ENCODE data around the gene ZBTB38.

ZBTB38 gene

DNA sequence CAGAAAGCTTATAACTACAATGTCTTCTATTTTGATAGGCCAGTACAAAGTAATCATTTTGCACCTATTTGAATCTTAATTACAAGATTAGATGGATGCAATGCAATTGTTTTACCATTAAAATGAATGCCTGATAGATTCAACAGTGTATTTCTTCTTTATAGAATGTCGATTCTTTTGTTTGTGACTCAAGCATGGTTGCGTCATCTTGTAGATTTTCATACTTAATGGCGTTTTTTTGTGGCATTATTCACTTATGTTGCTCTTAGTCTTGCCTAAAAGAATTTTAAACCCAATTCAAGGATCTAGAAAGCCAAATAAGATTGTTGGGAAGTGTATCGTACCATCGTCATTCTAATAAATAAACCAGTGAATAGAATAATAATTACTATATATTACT, 21.4 kb downstream of the ZBTB38 start:
- no peak for DNase-seq (ENCODE audit: low read depth in 1 of 2, low spot score in 1 of 2)
- H3K27me3 ChIP-seq (ENCODE audit: insufficient read depth, poor library complexity, severe bottlenecking): no peaks in the 10 kb centered on the region
- H3K27ac ChIP-seq (replicated peaks): no peak overlapping the region
- TF ChIP-seq, protein P1, sequence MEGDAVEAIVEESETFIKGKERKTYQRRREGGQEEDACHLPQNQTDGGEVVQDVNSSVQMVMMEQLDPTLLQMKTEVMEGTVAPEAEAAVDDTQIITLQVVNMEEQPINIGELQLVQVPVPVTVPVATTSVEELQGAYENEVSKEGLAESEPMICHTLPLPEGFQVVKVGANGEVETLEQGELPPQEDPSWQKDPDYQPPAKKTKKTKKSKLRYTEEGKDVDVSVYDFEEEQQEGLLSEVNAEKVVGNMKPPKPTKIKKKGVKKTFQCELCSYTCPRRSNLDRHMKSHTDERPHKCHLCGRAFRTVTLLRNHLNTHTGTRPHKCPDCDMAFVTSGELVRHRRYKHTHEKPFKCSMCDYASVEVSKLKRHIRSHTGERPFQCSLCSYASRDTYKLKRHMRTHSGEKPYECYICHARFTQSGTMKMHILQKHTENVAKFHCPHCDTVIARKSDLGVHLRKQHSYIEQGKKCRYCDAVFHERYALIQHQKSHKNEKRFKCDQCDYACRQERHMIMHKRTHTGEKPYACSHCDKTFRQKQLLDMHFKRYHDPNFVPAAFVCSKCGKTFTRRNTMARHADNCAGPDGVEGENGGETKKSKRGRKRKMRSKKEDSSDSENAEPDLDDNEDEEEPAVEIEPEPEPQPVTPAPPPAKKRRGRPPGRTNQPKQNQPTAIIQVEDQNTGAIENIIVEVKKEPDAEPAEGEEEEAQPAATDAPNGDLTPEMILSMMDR (IDR thresholded peaks at IDR 0.05; ENCODE audit: insufficient read depth, low read length): no peak
- no peak overlapping the region for H3K4me3 ChIP-seq (replicated peaks; ENCODE audit: insufficient read depth, low read length)

DNA sequence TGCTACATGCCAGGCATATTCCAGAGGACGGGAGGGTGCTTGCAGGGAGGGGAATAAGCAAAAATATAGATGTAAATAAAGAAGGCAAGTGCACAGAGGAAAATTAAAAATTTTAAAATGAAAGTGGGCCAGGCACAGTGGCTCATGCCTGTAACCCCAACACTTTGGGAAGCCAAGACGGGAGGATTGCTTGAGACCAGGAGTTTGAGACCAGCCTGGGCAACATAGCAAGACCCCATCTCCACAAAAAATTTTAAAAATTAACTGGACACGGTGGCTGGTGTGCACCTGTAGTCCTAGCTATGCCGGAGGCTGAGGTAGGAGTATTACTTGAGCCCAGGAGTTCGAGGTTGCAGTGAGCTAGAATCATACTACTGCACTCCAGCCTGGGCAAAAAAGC, 22.4 kb downstream of the ZBTB38 start:
- H3K27me3 ChIP-seq (ENCODE audit: insufficient read depth, poor library complexity, severe bottlenecking): no peaks in the 10 kb centered on the region
- no peak overlapping the region for H3K4me3 ChIP-seq (replicated peaks; ENCODE audit: insufficient read depth, low read length)
- DNase-seq (ENCODE audit: low read depth in 1 of 2, low spot score in 1 of 2): no peak
- no peak overlapping the region for H3K27ac ChIP-seq (replicated peaks)
- TF ChIP-seq GABPA (IDR thresholded peaks at IDR 0.05; ENCODE audit: low read depth) (no peak), POLR2AphosphoS5 (IDR thresholded peaks at IDR 0.05; ENCODE audit: low read depth) (no peak), SPI1 (IDR thresholded peaks at IDR 0.05; ENCODE audit: borderline replicate concordance, low read depth) (no peak)
- TF ChIP-seq, protein P2, sequence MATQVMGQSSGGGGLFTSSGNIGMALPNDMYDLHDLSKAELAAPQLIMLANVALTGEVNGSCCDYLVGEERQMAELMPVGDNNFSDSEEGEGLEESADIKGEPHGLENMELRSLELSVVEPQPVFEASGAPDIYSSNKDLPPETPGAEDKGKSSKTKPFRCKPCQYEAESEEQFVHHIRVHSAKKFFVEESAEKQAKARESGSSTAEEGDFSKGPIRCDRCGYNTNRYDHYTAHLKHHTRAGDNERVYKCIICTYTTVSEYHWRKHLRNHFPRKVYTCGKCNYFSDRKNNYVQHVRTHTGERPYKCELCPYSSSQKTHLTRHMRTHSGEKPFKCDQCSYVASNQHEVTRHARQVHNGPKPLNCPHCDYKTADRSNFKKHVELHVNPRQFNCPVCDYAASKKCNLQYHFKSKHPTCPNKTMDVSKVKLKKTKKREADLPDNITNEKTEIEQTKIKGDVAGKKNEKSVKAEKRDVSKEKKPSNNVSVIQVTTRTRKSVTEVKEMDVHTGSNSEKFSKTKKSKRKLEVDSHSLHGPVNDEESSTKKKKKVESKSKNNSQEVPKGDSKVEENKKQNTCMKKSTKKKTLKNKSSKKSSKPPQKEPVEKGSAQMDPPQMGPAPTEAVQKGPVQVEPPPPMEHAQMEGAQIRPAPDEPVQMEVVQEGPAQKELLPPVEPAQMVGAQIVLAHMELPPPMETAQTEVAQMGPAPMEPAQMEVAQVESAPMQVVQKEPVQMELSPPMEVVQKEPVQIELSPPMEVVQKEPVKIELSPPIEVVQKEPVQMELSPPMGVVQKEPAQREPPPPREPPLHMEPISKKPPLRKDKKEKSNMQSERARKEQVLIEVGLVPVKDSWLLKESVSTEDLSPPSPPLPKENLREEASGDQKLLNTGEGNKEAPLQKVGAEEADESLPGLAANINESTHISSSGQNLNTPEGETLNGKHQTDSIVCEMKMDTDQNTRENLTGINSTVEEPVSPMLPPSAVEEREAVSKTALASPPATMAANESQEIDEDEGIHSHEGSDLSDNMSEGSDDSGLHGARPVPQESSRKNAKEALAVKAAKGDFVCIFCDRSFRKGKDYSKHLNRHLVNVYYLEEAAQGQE (IDR thresholded peaks at IDR 0.05; ENCODE audit: insufficient replicate concordance, low read depth): no peak
- TF ChIP-seq, protein P1 (IDR thresholded peaks at IDR 0.05; ENCODE audit: insufficient read depth, low read length): no peak

DNA sequence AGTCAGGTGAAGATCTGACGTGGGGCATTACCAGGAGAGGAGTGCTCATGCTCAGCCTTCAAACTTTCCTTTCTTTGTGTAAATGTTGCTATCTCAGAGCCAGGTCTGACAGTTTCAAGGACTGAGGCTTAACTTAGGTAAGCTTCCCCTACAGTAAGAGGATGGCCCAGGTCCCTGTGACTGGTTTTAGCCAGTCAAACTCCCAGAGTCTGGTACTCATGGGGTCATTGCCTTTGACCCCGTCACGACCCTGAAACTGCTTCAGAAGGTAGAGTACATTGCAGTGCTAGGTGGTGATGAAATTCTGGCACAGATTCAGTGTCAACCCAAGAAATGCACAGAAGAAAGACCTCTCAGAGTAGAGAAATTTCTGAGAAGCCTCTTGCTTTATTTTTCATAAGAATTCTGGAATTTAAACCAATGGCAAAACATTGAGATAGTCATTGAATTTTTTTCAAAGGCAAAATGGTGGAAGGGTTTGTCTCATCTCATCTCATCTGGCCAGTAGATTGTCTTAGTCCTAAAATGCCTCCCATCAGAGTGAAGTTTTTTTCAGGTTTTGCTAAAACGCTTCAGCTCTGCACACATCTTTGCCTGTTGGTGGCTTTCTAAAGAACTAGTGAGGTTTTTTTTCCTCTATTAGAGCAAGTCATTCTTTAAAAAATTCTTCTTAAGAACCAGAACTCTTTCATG, 23.1 kb downstream of the ZBTB38 start:
- TF ChIP-seq, protein P1 (IDR thresholded peaks at IDR 0.05; ENCODE audit: insufficient read depth, low read length): no peak
- no peak for TF ChIP-seq SPI1 (IDR thresholded peaks at IDR 0.05; ENCODE audit: borderline replicate concordance, low read depth)
- TF ChIP-seq, protein P2 (IDR thresholded peaks at IDR 0.05; ENCODE audit: insufficient replicate concordance, low read depth): no peak
- no peak for TF ChIP-seq POLR2AphosphoS5 (IDR thresholded peaks at IDR 0.05; ENCODE audit: low read depth)
- TF ChIP-seq GABPA (IDR thresholded peaks at IDR 0.05; ENCODE audit: low read depth): no peak
- no peak for DNase-seq (ENCODE audit: low read depth in 1 of 2, low spot score in 1 of 2)
- Histone ChIP-seq H3K27me3 (ENCODE audit: insufficient read depth, poor library complexity, severe bottlenecking) (no peaks in the 10 kb centered on the region), H3K4me3 (replicated peaks; ENCODE audit: insufficient read depth, low read length) (no peak overlapping the region), H3K27ac (replicated peaks) (no peak overlapping the region)

DNA sequence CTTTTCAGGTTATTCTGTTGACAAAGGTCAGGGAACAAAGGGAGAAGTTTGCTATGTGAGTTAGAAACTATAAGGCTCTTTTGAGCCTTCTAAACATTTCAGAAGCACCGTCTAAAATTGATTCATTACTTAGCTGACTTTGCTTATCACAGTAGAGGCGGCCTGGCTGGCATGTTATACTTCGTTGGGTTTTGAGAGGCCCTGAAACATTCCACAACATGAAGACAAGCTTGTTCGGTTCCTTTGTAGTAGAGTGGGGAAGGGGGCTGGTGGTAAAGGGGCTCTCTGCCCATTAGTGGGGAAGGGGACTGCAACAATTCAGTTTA, 23.6 kb downstream of the ZBTB38 start:
- TF ChIP-seq, protein P2 (IDR thresholded peaks at IDR 0.05; ENCODE audit: insufficient replicate concordance, low read depth): no peak
- TF ChIP-seq SPI1 (IDR thresholded peaks at IDR 0.05; ENCODE audit: borderline replicate concordance, low read depth) (no peak), POLR2AphosphoS5 (IDR thresholded peaks at IDR 0.05; ENCODE audit: low read depth) (no peak), GABPA (IDR thresholded peaks at IDR 0.05; ENCODE audit: low read depth) (no peak)
- TF ChIP-seq, protein P1 (IDR thresholded peaks at IDR 0.05; ENCODE audit: insufficient read depth, low read length): no peak
- no peaks in the 10 kb centered on the region for H3K27me3 ChIP-seq (ENCODE audit: insufficient read depth, poor library complexity, severe bottlenecking)
- no peak for DNase-seq (ENCODE audit: low read depth in 1 of 2, low spot score in 1 of 2)
- H3K27ac ChIP-seq (replicated peaks): no peak overlapping the region
- H3K4me3 ChIP-seq (replicated peaks; ENCODE audit: insufficient read depth, low read length): no peak overlapping the region
